ENCODE results near the gene DPF1.

- TF ChIP-seq CTCF (conservative IDR thresholded peaks at IDR 0.05; ENCODE audit: low read length) (no peak), EZH2phosphoT487 (IDR thresholded peaks at IDR 0.05; ENCODE audit: borderline replicate concordance, low read depth, low read length) (no peak)
Measured at GRCh38 chr19:38172001-38172400, 52.0 kb downstream of the DPF1 start.
